CD4-positive, alpha-beta T cell (primary cell): Measurements from ENCODE around the gene KIRREL2. TPM values are rescaled to one million over a fixed set of nuclear protein-coding genes. Genes with fewer than 3 reads are reported as not detected.

Experiments used
- ATAC-seq: fragments of 200-7000 bp; cut with Tn5 transposase; one replicate; pipeline ENCODE4 v1.10.0; 2022; ENCODE audit warnings: mild to moderate bottlenecking; ENCODE audit not compliant: poor library complexity
- CTCF ChIA-PET: fragments of 350-600 bp; sonication (Branson Sonifier 250); formaldehyde crosslinking; loops from one replicate; lab custom pipeline; 2021; ENCODE audit warnings: antibody characterized with exemption, inconsistent platforms; lab: Charles Lee
- POLR2A ChIA-PET: fragments of 350-600 bp; sonication (Branson Sonifier 250); formaldehyde crosslinking; loops from one replicate; lab custom pipeline; 2021; ENCODE audit warnings: antibody characterized with exemption, inconsistent platforms; lab: Charles Lee
- DNase-seq, 14 experiments: peaks; one replicate each; pipeline ENCODE4 v3.0.0-alpha.2; 2013 to 2020; ENCODE audit warnings: mixed read lengths in 2 of 14
- H3K27ac ChIP-seq, 2 donors: one replicate each; pipeline versions ENCODE4 v1.5.1 to v1.7.0; 2013; ENCODE audit warnings: low read length in 2 of 2, low read depth in 1 of 2, mild to moderate bottlenecking in 1 of 2
- H3K27me3 ChIP-seq, 2 experiments: 1 replicate in 1 of 2; 2 replicates in 1 of 2; pipeline versions ENCODE4 v1.6.1 to v1.7.0; 2013; ENCODE audit warnings: low read length in 2 of 2, control low read depth in 1 of 2, mild to moderate bottlenecking in 1 of 2, moderate library complexity in 1 of 2; ENCODE audit not compliant: insufficient read depth in 2 of 2, control insufficient read depth in 1 of 2
- H3K36me3 ChIP-seq: one replicate; pipeline ENCODE4 v1.6.1; 2013; ENCODE audit warnings: low read length, control low read depth; ENCODE audit not compliant: insufficient read depth
- H3K4me1 ChIP-seq: one replicate; pipeline ENCODE4 v1.6.1; 2013; ENCODE audit warnings: low read length, control low read depth; ENCODE audit not compliant: insufficient read depth
- H3K4me3 ChIP-seq: one replicate; pipeline ENCODE4 v1.5.1; 2013; ENCODE audit warnings: mild to moderate bottlenecking, low read length, moderate library complexity
- H3K9me3 ChIP-seq, 2 experiments: 1 replicate in 1 of 2; 2 replicates in 1 of 2; pipeline versions ENCODE4 v1.6.1 to v1.7.0; 2013; ENCODE audit warnings: low read length in 2 of 2, mild to moderate bottlenecking in 2 of 2, control low read depth in 1 of 2, moderate library complexity in 1 of 2; ENCODE audit not compliant: control insufficient read depth in 1 of 2, insufficient read depth in 1 of 2
- H3K27ac Mint-ChIP-seq: one replicate; pipeline ENCODE4 v1.8.0; 2020; ENCODE audit warnings: mixed read lengths
- H3K27me3 Mint-ChIP-seq: one replicate; pipeline ENCODE4 v1.8.0; 2021; ENCODE audit warnings: mixed read lengths
- H3K36me3 Mint-ChIP-seq: one replicate; pipeline ENCODE4 v1.8.0; 2021; ENCODE audit warnings: low read depth, mixed read lengths
- H3K4me1 Mint-ChIP-seq: one replicate; pipeline ENCODE4 v1.8.0; 2021; ENCODE audit warnings: low read depth, mixed read lengths
- H3K4me3 Mint-ChIP-seq: one replicate; pipeline ENCODE4 v1.8.0; 2020; ENCODE audit warnings: mild to moderate bottlenecking, mixed read lengths
- H3K9me3 Mint-ChIP-seq: one replicate; pipeline ENCODE4 v1.8.0; 2020; ENCODE audit warnings: mixed read lengths
- CTCF ChIP-seq: fragments of 200-600 bp; IDR thresholded peaks from one replicate; pipeline ENCODE4 v1.8.0; 2022; ENCODE audit warnings: antibody characterized with exemption, mild to moderate bottlenecking
- intact Hi-C, 2 experiments: fragments of 100-400 bp; cut with DNase I in 1 of 2; cut with micrococcal nuclease in 1 of 2; formaldehyde crosslinking; loops; one replicate each; pipeline versions ENCODE4 v1.15.1 to v1.9.0; 2023 to 2025; cut with DNase I, micrococcal nuclease
- total RNA-seq, 174 experiments: library from RNA in 2 of 174; stranded (reverse) in 2 of 174; gene quantifications; one replicate each; pipeline ENCODE4 v1.2.3 and lab custom pipeline; 2021 to 2026

KIRREL2 gene
- total RNA-seq, 2 experiments from 2014 or later, result 0.14 TPM; not detected in 1

- intact Hi-C loops, result no loop called here
- peaks cover 41% of the 10 kb centered on the region for H3K4me1 Mint-ChIP-seq
- ChIA-PET POLR2A (interaction anchor here (1.0 to 1.4 kb wide), 4 partner anchors 15 to 56 kb away, joined by 3 to 15 read pairs (median 4); no protein-coding TSS in a partner anchor), CTCF (interaction anchor here (1.1 to 1.8 kb wide), 2 partner anchors 16 to 34 kb away, joined by 4 to 5 read pairs; no protein-coding TSS in a partner anchor)
- peak in 1 of 14 experiments; percentile 20 for DNase-seq
- peaks cover 62% of the 10 kb centered on the region for H3K36me3 Mint-ChIP-seq
- peak overlapping the region; percentile 92 for H3K27ac Mint-ChIP-seq
- Histone ChIP-seq H3K27ac (peak overlapping the region; percentile 100), H3K27me3 (no peaks in the 10 kb centered on the region), H3K9me3 (no peaks in the 10 kb centered on the region), H3K4me3 (peak overlapping the region; percentile 99), H3K4me1 (peaks cover 62% of the 10 kb centered on the region), H3K36me3 (peaks cover 49% of the 10 kb centered on the region)
- H3K4me3 Mint-ChIP-seq, result peak overlapping the region; percentile 98
- H3K27me3 Mint-ChIP-seq, result no peaks in the 10 kb centered on the region
- no peak for ATAC-seq
- no peak for TF ChIP-seq CTCF
- H3K9me3 Mint-ChIP-seq, result no peaks in the 10 kb centered on the region
These were observed 41.2 kb downstream of the KIRREL2 start for GRCh38 chr19:35897706-35898451.

- Mint-ChIP-seq H3K27me3 (no peaks in the 10 kb centered on the region), H3K27ac (peak overlapping the region; percentile 92), H3K9me3 (no peaks in the 10 kb centered on the region), H3K4me3 (peak overlapping the region; percentile 98), H3K36me3 (peaks cover 58% of the 10 kb centered on the region), H3K4me1 (peaks cover 47% of the 10 kb centered on the region)
- peaks cover 67% of the 10 kb centered on the region for H3K4me1 ChIP-seq
- no peak for DNase-seq
- H3K27ac ChIP-seq, result peak overlapping the region; percentile 100
- intact Hi-C loops, result no loop called here
- H3K27me3 ChIP-seq, result no peaks in the 10 kb centered on the region
- no peak for TF ChIP-seq CTCF
- H3K4me3 ChIP-seq, result peak overlapping the region; percentile 99
- H3K9me3 ChIP-seq, result no peaks in the 10 kb centered on the region
- ChIA-PET CTCF (interaction anchor here (1.1 to 1.8 kb wide), 2 partner anchors 16 to 34 kb away, joined by 4 to 5 read pairs; no protein-coding TSS in a partner anchor), POLR2A (interaction anchor here (1.0 to 1.4 kb wide), 4 partner anchors 15 to 55 kb away, joined by 3 to 15 read pairs (median 4); no protein-coding TSS in a partner anchor)
- ATAC-seq, result no peak
- peaks cover 43% of the 10 kb centered on the region for H3K36me3 ChIP-seq
These were observed 41.7 kb downstream of the KIRREL2 start for GRCh38 chr19:35898499-35898809.

GRCh38 chr19:35899547-35900214 is 43.0 kb downstream of the KIRREL2 start:
- Mint-ChIP-seq H3K27me3 (no peaks in the 10 kb centered on the region), H3K9me3 (no peaks in the 10 kb centered on the region), H3K4me1 (peaks cover 60% of the 10 kb centered on the region), H3K4me3 (peak overlapping the region; percentile 98), H3K27ac (peak overlapping the region; percentile 92), H3K36me3 (peaks cover 50% of the 10 kb centered on the region)
- H3K9me3 ChIP-seq, result no peaks in the 10 kb centered on the region
- DNase-seq (peak; percentile 68 to 97 (median 83)), ATAC-seq (peak; percentile 54)
- intact Hi-C loops, result loop anchor here (1.0 kb wide), 1 partner anchor 32 kb away; no protein-coding TSS in a partner anchor
- CTCF ChIA-PET, result interaction anchor here (0.7 to 1.4 kb wide), 2 partner anchors 17 to 31 kb away, joined by 3 read pairs; no protein-coding TSS in a partner anchor
- H3K4me3 ChIP-seq, result peak overlapping the region; percentile 99
- peaks cover 33% of the 10 kb centered on the region for H3K36me3 ChIP-seq
- H3K4me1 ChIP-seq, result peaks cover 77% of the 10 kb centered on the region
- TF ChIP-seq CTCF, result no peak
- H3K27me3 ChIP-seq, result no peaks in the 10 kb centered on the region
- H3K27ac ChIP-seq, result peak overlapping the region; percentile 100
- POLR2A ChIA-PET, result interaction anchor here (1.4 to 2.6 kb wide), 3 partner anchors 26 to 198 kb away, joined by 3 to 24 read pairs (median 10); no protein-coding TSS in a partner anchor
